Astrocyte (in vitro differentiated cells and primary cell): ENCODE results near the gene C15orf40.
"Not testable (repeated sequence)": the region's sequence is repeated elsewhere in the genome, so short reads cannot be mapped to it uniquely, and the experiment has no call there.

Experiments used
- CTCF ChIP-seq: IDR thresholded peaks from 2 replicates; pipeline ENCODE4 v1.5.1; 2011; ENCODE audit warnings: low read depth, mild to moderate bottlenecking, inconsistent platforms, low read length, moderate library complexity; ENCODE audit not compliant: insufficient read depth
- EZH2 ChIP-seq: IDR thresholded peaks from 2 replicates; pipeline ENCODE4 v1.6.1; 2012; ENCODE audit warnings: mild to moderate bottlenecking, low read length, inconsistent platforms; ENCODE audit not compliant: insufficient read depth

GRCh38 chr15:83031234-83031633, 19.8 kb upstream of the C15orf40 start:
- not testable (repeated sequence) for TF ChIP-seq EZH2, CTCF
